Measurements from ENCODE around the gene OXA1L. TPM values are rescaled to one million over a fixed set of nuclear protein-coding genes. Genes with fewer than 3 reads are reported as not detected.

The OXA1L gene
- total and polyA plus RNA-seq, 2 of the 13 experiments (the other 11 are each of a cell fraction or from before 2014, with no cell fraction given): 230 to 589 TPM

- TF ChIP-seq HOXA9 (CRISPR knock-in tag; IDR thresholded peaks at IDR 0.05; ENCODE audit: borderline replicate concordance): no peak
- TF ChIP-seq MTA1 (CRISPR knock-in tag; IDR thresholded peaks at IDR 0.05; ENCODE audit: borderline replicate concordance): peak; percentile 62; the same call in 1 of the 2 replicates
- no peak; the same call in 1 of the 2 replicates for TF ChIP-seq BATF2 (CRISPR knock-in tag; IDR thresholded peaks at IDR 0.05)
- TF ChIP-seq IRF2 (CRISPR knock-in tag; IDR thresholded peaks at IDR 0.05): peak; percentile 94
- peak; percentile 33; the same call in 1 of the 2 replicates for TF ChIP-seq EHMT2 (IDR thresholded peaks at IDR 0.05; ENCODE audit: borderline replicate concordance, low read depth, low read length)
- TF ChIP-seq ZC3H4 (CRISPR knock-in tag; IDR thresholded peaks at IDR 0.05; ENCODE audit: borderline replicate concordance): 0 out of 2 replicates have a peak, but pooled peaks have one; percentile 26
- TF ChIP-seq ZNF639 (CRISPR knock-in tag; conservative IDR thresholded peaks at IDR 0.05): 0 out of 2 replicates have a peak, but pooled peaks have one; percentile 77
- peak; percentile 81 for TF ChIP-seq ZNF12 (CRISPR knock-in tag; IDR thresholded peaks at IDR 0.05)
- no peak; the same call in 1 of the 2 replicates for TF ChIP-seq GMEB1 (CRISPR knock-in tag; IDR thresholded peaks at IDR 0.05; ENCODE audit: borderline replicate concordance)
- peak; percentile 92 for TF ChIP-seq ERF (CRISPR knock-in tag; IDR thresholded peaks at IDR 0.05)
- TF ChIP-seq THYN1 (CRISPR knock-in tag; IDR thresholded peaks at IDR 0.05; ENCODE audit: borderline replicate concordance, low read depth): no peak
- peak; percentile 24; the same call in 1 of the 2 replicates for TF ChIP-seq ZNF205 (CRISPR knock-in tag; IDR thresholded peaks at IDR 0.05)
- TF ChIP-seq ETS1 (CRISPR knock-in tag; IDR thresholded peaks at IDR 0.05): 0 out of 2 replicates have a peak, but pooled peaks have one; percentile 33
- TF ChIP-seq ZNF235 (CRISPR knock-in tag; IDR thresholded peaks at IDR 0.05; ENCODE audit: borderline replicate concordance): peak; percentile 50; the same call in 1 of the 2 replicates
- TF ChIP-seq PRDM10 (CRISPR knock-in tag; IDR thresholded peaks at IDR 0.05; ENCODE audit: low read depth): no peak
- TF ChIP-seq ZNF501 (CRISPR knock-in tag; IDR thresholded peaks at IDR 0.05): peak; percentile 78
- TF ChIP-seq HOXA3 (CRISPR knock-in tag; IDR thresholded peaks at IDR 0.05): peak; percentile 77
- TF ChIP-seq ZNF782 (CRISPR knock-in tag; IDR thresholded peaks at IDR 0.05; ENCODE audit: borderline replicate concordance): peak; percentile 99
Measured at GRCh38 chr14:22821193-22822015, 54.9 kb downstream of the OXA1L start (continued).

All from HepG2 (cell line).